KG1 (cell line): ENCODE results near the gene TMEM209.

Experiments used
- DNase-seq: peaks from one replicate; lab custom pipeline; 2025; lab: John Stamatoyannopoulos, UW

TMEM209 gene

DNA sequence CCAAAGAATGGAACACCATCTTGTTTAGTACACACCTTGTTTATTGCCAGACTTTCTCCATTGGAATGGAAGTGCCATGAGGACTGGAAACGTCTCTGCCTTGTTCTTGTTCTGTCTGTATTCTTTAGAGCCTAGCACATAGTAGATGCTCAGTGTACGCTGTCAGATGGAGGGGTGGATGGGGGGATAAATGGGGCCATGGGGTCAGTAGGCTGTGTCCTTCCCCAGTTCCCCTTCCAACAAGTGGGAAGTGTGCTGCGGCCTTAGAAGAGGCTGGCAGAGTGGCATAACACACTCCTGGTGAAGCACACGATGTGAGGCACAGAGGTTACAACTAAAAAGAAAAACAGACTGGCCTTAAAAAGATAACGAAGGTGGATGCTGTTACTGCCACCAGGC, 61.9 kb downstream of the TMEM209 start:
- DNase-seq: no peak

DNA sequence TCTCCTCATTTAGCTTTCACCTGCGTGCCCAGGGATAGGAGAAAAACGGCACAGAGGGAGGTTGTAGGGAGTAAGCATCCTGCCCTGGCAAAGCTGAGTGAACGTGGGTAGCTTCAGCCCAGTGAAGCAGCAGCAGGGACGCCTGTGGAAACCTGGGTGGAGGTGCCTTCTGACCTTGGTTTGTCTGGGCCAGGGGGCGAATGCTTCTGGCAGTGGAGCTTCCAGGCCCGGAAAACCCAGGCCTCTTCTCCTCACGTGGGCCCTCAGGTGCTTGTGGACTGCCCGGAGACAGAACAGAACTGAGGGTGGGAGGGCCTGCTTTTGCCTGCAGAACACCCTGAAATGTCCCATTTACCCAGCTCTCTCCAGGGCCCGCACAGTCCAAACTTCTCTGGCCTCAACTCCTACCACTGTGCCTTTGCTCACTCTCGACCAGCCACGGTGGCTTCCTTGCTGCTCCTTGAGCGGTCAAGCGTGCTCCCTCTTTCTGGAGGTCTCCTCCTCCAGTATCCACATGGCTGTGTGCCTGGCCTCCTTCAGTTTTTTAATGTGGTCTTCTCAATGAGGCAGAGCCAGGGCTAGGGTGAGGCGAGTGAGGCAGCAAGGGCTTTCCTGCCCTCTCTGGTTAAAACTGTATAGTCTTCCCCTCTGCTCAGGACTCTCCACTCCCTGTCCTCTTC, 62.4 kb downstream of the TMEM209 start:
- no peak for DNase-seq

DNA sequence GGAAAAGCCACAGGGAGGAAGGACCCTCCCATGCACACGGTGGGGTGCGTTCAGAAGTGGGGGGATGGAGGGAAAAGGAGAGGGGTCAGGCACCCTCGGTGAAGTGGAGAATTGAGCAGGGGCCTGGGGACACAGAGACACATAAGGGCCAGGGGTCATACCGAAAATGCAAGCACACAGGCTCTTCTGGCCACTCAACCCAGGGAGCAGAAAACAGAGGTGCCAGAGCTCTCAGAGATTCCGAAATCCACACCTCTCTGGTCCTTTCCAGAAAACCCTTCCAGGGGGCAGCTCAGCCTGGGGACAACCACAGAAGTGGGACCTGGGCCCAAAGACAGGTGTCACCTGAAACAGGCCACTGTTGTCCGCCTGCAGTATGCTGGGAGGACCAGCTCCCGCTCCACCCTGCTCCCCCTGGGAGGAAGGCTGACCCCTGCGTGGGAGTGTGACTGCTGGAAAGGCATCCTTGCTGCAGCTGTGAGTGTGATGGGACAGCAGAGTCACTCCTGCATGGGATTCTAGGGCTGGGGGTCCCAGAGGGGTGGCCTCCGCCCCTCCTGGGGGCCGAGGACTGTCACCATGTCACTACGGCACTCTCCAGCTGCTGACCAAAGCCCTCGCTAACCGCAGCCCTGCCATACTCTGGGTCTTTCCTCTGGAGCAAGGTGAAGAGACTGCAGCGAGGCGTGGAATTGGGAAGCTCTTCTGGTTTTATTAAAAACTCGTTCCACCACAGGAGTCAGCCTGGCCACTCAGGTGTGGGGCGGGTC, 63.1 kb downstream of the TMEM209 start:
- DNase-seq: no peak

DNA sequence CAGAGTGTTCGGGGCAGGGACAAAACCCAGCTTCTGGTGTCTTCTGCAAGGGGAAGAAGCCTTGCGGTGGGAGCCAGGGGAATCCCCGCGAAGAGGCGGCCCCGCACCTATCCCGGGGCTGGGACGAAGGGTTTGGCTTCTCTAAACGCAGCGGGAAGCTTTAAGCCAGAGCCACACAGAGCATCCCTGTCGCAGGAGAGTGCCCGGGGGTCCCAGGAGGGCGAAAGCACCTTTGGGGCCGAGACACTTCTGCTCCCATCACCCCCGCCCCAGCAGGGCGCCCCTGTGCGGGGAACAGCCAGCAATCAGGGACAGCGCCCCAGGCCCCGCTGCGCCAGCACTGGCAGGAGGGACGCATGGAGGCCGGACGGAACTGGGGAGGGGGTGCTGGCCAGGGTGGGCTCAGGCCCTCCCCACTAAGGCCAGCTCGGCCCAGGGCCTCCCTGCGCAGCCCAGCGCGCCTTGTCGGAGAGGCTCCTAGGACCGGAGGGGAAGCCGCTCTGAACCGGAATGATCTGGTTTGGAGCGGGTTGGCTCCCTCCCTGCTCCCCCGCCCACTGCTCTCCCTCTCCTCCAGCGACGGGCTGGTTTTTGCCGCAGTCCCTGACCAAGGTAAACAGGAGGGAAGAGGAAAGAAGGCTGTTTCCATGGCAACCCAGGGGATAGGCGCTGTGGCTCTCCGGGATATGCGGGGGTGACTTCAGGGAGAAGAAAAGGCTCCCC, 63.9 kb downstream of the TMEM209 start:
- DNase-seq: no peak

DNA sequence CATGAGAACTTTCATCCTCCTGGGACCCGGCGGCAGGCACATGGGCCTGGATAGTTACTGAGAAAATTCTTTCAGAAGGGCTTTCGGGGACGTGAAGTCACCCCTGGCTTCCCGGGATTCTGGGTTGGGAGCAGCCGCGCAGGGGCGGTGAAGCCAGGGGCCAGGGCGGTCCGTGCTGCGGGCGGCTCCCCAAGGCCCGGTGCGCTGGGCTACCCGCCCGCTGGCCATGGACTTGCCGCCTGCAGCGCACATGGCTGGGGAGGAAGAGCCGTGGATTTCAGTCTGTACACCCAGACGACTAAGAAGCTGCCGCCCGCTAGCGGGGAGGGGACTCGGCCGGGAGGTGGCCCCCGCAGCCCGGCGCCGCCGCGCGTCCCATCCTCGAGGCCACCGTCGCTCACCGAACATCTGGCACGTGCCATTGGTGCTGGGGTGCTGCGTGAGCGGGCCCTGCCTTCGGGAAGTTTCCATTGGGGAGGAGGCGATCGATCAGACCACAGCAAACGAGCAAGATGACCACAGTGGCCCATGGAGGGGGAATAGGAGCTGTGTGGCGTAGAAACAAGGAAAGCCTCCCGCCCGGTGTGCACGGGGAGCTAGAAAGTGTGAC, 64.5 kb downstream of the TMEM209 start:
- no peak for DNase-seq

DNA sequence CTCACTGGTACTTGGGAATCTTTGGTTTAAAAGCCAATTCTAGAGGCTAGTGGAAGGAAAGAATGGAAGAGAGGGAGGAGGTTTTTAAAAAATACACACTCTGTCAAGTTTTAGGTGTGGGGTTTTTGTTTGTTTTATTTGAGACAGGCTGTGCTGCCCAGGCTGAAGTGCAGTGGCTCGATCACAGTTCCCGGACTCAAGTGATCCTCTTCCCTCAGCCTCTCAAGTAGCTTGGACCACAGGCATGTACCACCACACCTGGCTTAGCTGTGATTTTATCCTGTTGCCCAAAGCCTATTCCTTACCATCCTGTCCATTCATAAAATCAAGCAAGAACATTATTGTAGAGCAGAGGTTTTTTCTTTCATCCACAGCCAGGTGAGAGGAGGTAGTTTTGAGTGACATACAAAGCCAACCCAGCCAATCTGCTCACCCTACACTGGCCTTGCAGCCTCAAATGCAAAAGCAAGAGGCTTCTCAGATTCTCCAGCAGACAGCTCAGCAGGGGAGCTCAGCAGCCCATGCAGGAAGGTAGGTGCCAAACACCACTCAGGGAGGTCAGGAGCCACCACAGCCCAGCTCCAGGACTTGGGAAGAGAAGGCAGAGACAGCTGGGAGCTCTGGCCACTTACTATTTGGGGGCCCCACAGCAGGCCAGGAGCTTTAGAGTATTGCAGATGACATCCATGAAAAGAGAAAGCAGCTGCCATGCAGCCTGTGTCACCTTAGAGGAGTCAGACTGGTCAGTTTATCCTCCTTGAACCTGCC, 65.8 kb downstream of the TMEM209 start:
- DNase-seq: no peak

DNA sequence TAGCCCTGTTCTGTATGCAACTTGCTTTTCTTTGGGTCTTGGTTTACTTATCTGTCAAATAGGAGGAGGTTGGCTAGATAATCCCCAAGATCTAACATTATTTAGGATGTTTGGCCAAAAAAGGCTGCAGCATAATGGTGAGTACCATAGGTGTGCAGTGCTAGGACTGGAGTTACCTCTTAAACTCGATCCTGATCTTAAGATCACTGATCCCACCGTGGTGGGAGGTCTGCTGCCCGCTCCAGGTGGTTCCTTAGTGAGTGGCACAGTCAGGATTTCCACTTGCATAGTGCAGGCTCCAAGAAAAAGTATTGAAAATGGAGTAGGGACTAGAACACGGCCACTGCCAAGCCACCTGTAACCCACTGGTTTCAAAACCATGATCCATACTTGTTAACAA, 68.0 kb downstream of the TMEM209 start:
- DNase-seq: no peak

DNA sequence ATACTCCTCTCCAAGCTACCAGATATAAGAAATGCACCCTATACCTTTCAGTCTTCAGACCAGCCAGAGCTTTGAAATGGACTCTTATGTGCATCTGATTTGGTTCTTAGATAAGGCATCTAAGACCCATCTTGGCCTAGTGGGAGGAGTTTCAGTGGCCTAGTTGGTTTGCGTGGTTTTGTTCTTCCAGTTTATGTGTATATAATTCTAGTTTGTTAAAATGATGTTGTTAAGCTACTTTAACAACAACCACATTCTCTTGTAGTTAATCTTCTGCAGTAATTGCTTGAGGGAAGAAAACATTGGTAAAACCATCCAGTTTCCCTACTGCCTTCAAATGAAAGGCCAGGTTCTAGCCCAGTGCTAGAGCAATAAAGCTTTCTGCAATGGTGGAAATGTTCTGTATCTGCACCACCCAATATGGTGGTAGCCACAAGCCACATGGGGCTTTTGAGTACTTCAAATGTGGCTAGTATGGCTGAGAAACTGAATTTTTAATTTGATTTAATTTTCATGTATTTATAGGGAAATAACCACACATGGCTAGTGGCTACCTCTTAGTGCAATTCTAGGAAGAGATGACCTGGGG, 68.5 kb downstream of the TMEM209 start:
- DNase-seq: no peak

DNA sequence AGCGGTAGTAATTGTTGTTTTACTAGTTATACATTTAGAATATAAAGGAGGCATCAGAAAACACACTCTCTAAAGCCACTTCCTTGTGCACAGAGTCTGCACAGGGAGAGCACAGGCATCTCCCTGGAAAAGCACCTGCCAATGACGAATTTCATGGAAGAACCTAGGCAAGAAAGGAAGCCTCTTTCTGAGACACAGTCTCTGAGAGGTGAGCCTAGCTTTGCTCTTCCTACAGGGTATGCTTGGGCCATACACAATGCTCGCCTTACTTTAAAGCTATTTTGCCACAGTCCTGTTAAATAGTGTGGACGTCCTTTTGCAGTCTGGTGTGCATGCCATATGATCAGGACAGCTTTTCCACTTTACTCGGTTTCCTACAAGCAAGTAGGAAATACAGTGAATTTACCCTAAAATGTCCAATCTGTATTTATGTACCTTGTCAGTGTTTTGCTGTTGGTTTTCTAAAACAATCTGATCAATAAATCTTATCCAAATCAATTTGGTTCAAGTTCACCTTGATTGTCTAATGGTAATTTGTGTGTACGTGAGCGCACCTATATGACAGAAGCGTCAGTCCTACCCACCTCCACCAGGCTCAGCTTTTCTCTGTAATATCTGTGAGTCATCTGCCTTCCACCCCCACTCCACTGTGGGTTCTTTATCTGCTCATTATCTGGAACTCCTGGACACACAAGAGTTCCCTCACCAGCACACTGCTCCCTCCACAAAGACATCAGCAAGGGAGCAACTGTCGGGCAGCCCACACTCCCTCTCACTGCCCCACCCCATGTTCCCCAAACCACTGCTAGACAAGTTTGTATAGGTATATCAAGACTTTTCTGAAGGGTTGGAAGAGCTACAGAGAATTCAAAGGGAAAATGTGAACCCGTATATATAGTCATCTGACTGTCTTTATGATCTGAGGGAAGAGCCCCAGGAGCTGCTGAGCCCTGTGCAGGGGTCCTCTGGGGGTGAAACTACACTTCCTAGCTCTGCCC, 69.7 kb downstream of the TMEM209 start:
- DNase-seq: no peak

DNA sequence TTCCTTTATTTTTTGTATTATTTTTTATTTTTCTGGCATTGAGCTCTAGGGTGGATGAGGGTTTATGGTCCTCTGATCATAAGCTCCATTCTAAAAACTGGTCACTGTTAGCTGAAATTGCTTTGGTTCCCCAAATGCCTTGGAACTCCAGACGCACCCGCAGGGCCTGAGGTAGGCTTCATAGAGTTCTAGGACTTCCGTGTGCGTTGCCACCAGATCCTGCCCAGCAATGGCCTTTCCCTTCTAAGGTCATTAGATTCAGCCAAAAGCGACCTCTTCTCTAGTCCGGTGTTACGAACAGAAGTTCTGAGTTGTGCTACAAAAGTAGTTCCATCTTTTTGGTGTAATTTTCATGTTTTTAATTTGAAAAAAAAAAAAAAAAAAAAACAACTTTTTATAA, 70.5 kb downstream of the TMEM209 start:
- DNase-seq: no peak

DNA sequence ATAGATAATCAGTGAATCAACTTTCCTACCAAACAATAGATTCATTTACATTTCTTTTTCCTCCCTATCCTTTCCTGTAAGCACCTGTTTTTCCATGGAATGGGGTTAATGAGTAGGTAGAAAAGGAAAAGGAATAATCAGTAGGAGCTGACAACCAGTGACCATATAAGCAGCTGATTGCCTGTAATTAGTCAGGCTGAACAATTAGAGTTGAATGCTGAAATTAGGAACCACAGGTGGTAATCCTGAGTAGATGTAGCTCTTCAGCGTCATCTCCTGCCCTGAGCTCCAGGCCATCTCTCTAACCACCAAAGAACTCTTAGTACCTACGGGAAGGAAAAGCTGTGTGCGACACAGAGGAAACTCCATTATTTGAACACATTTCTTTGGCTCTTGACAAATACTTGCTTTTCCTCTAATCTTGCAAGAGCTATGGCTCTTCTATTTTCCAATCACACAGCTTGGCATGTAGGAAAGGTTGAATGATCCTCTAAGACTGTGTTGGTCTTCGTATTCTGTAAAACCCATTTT, 71.0 kb downstream of the TMEM209 start:
- DNase-seq: no peak

DNA sequence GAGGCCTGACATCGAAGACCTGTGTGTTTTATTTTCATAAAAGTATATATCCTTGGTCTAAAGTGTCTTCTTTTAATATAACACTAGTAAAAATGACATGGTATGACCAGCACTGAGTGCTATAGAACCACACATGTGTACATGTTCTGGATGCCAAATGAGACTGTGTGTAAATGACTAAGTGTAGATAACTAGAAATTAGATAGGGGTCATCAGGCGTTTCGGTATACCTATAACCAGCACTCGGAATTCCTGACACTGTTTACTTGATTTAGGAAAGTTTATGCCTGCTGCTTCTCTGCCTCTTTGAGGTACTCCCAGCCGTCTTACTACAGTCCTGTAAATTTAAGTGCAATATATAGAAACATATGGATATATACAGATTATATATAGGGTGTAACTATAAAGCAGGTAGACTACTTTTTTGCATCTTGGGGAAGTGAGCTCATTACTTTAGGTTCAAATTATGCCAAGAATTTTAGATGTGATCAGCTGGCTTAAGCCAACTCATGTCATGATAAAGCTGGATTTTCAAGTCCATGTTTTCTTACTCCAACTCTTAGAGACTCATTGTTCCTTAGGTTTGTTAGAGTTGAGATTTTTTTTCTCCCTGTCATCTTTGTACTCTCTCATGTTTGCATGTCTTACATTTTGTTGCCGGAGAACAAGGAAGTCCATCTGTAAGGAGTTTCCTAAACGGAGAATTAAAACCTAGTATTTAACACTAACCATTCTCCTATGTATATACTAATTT, 72.0 kb downstream of the TMEM209 start:
- no peak for DNase-seq

DNA sequence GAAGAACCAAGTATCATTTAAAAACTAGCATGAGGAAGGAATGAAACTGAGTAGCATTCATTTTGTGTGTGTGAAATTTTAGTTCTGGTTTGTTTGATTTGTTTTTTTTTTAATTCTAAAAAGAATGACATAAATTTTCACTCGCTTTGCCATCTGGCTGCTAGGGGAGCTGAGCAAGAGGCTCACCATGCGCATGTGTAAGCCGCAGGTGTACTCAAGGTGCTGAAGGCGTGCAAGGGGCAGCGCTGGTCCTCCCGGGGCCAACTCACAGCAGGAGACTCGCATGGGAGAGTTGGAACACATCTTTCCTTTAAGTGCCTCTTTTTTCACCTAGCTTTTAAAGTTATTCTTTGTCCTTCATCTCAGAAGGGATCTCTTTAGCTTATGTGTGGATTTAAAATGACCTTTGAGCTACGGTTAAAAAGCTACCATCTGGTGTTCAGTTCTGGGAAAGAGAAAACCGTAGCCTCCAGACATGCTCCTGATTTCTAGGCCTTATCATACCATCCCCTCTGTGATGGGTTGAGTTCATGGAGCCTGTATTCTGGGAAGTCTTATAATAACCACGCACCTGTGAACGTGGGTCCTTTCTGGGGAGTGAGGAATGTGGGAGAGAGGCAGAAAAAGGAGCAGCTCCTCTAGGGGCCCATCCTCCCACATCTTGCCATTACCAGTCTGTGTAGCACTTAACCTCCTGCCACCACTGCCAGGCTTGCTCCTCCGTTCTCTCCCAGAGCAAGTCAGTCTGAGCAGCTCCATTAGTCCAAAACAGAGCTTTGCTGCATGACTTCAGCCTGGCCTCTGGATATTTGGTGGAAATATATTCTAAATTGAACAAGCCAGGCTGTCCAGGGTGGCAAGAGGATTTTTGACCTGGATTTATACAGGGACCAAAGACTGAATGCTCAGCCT, 73.0 kb downstream of the TMEM209 start:
- no peak for DNase-seq

DNA sequence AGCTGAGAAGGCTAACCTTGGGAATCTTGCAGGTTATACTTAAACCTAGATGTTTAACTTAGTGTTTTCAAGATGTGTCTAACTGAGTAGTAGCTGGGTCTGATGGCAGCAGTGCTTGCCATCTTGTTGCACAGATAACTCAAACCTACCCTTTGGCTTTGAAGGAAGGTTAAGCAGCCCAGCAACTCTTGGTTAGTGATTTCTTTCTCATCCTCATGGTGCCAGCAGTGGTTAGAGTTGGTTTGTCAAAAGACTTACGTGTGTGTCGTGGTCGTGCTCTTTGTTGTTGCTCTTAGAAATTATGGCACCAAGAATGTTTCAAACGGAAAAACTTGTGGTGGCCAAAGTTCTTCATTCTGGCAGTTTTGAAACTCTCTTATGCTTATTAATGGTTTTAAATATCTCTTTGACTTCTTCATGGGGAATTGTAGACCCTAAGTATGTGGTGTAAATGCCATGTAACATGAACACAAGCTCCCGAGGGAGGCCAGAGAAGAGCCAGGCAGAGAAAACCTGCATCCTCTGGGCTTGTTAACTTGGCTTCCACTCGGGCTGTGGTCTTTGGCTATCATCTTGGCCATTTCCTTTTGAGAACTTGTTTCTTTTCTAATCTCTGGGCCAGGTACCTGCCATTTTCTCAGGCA, 73.9 kb downstream of the TMEM209 start:
- DNase-seq: no peak

DNA sequence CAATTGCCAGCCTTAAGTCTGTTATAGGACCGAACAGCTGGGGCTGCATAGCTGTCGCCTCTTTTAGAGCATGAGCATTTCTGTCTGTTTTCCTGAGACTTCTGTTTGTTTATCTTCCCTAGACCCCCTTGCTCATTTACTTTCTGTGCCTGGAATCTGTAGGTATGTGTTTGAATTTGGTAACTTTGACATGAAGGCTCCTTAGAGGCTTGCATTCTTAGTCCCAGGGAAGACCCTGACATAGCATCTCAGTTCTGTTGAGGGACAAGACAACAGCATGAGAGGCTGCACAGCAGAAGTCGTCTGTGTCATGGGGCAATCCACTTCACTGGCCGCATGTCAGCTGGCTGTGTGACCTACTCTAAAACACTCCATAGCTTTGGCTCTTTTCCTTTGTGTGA, 76.2 kb downstream of the TMEM209 start:
- DNase-seq: no peak

DNA sequence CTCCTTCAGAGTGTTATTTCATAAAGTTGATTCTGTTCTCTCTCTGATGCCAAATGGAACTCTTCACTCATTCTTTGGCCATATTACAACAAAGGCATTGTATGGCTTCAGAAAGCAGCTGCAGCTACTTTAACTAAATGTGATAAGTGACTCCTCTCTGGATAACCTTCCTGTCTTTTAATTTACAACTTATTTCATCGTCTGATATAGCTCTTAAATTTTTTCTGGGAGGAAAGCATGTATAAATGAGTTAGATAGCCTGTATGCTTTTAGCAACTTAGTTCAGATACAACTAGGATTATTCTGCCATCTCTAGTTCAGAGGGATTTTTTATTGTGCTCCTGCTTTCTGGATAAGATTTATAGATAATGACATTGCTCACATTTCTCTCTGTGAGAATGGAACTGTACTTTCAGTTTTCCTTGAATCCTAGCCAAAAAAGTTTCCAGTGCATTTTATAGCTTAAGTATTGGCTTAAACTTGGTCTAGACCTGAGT, 77.3 kb downstream of the TMEM209 start:
- DNase-seq: no peak

DNA sequence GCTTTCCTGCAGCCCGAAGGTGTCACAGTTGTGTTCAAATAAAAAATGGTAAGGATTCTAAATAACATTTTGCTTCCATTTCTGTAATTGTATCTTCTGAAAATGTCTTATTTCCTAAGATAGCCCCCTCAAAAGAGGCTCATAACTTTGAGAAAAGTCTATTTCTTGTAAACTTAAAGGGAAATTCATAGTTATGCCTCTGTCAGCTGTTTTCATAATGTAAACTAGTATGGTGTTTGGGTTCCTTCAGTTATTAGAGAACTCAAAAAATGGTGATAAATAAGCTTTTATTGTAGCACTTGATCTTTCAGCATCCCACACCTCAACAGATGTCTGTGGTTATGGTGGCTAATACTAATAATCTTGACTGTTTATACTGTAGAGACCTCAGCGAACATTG, 77.8 kb downstream of the TMEM209 start:
- no peak for DNase-seq
